ENCODE measurements around the gene VPS36.
"Not testable (repeated sequence)": the region's sequence is repeated elsewhere in the genome, so short reads cannot be mapped to it uniquely, and the experiment has no call there.

The VPS36 gene, protein sequence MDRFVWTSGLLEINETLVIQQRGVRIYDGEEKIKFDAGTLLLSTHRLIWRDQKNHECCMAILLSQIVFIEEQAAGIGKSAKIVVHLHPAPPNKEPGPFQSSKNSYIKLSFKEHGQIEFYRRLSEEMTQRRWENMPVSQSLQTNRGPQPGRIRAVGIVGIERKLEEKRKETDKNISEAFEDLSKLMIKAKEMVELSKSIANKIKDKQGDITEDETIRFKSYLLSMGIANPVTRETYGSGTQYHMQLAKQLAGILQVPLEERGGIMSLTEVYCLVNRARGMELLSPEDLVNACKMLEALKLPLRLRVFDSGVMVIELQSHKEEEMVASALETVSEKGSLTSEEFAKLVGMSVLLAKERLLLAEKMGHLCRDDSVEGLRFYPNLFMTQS

DNA sequence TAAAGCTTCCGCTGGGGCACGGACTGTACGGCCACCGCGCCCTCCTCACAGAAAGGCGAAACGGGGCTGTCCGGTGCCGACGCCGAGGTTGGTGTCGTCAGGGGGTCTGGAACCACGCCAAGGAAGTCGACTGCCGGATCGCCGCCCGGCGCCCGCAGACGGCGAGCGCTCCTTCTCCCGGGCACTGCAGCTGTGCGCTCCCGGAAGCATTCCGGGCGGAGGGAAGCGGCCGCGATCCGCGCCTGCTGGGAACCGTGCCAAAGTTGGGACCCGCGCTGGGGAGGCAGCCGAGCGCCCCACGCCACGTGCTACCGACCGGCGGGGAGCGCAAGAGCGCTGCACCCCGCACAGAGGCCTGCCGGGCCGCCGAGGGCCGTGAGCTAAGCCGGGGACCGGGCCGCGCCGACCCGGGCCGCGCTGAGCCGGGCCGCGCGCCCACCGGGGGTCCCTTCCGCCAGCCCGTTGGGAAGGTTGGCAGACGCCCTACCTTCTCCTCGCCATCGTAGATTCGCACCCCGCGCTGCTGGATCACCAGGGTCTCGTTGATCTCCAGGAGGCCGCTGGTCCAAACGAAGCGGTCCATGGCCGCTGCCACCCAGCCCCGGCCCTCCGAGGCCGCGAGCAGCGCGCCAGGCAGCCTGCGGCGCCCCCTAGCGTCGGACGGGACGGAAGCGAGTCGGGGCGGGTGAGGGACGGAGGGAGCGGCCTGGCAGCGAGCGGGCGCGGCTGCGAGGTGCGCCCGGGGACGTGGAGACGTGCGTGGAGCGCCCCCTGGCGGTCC, at the start of gene VPS36:
TSS of gene VPS36 (minus strand) at position 623 of the 781 bp plus-strand sequence. CDS start at position 583, 40 bp downstream.
- DNase-seq (ENCODE audit: low spot score), result peak; percentile 93

DNA sequence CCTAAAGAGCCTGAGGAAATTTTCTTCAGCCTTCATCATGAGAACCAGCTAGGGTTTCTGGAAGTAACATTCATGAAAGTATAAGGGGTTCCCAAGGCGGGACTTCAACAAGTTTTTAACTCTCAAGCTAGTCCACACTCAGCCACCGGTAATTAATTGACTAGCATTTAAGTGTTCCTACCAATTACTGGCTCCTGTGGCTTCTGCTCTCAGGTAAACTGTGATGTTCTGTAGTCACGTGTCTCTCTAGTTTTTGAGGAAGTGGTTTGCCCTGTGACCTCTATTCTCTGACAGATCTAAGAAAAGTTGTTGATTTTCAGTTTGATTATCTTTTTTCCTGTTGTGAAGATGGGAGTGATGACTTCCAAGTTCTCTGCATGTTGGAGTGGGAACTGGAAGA, 47.5 kb upstream of the VPS36 start:
- DNase-seq (ENCODE audit: low spot score), result not testable (repeated sequence)

- DNase-seq (ENCODE audit: low spot score), result not testable (repeated sequence)
These were observed 43.8 kb upstream of the VPS36 start for GRCh38 chr13:52494241-52494640.

DNA sequence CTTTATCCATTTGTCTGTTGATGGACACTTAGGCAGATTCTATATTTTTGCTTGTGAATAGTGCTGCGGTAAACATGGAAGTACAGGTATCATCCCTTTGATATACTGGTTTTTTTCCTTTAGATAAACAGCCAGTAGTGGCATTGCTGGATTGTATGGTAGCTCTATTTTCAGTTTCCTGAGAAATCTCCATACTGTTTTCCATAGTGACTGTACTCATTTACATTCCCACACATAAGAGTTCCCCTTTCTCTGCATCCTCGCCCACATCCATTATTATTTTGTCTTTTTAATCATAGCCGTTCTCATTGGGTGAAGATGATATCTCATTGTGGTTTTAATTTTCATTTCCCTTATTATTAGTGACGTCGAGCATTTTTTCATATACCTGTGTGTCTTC, 40.6 kb upstream of the VPS36 start:
- DNase-seq (ENCODE audit: low spot score), result not testable (repeated sequence)

GRCh38 chr13:52488763-52489162, 38.3 kb upstream of the VPS36 start:
- DNase-seq (ENCODE audit: low spot score), result not testable (repeated sequence)

GRCh38 chr13:52487078-52487477, 36.6 kb upstream of the VPS36 start:
- DNase-seq (ENCODE audit: low spot score), result not testable (repeated sequence)

- DNase-seq (ENCODE audit: low spot score), result not testable (repeated sequence)
These were observed 30.4 kb upstream of the VPS36 start for GRCh38 chr13:52480677-52481428.

DNA sequence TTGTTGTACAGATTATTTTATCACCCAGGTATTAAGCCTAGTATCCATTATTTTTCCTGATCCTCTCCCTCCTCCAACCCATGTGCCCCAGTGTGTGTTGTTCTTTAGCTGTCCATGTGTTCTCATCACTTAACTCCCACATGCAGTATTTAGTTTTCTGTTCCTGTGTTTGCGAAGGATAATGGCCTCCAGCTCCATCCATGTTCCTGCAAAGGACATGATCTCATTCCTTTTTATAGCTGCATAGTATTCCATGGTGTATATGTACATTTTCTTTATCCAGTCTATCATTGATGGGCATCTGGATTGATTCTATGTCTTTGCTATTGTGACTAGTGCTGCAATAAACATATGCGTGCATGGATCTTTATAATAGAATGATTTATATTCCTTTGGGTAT, 18.1 kb upstream of the VPS36 start:
- not testable (repeated sequence) for DNase-seq (ENCODE audit: low spot score)

DNA sequence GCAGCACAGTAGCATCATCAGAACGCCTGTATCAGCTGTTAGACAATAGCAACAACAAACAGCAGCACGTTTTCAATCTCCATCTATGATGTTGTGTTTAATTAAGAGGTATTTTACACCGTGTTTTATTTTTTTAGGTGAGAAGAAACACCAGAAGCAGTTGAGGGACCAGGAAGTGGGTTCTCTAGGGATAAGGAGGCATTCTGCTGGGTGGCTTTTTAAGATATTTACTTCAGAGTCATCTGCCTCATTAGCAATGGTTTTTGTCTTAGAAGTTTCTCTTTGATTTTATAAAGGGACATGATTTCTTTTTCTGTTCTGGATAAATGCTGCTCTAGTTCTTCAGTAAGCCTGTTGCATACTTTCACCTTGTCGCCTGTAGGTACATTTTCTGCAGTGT, 13.1 kb upstream of the VPS36 start:
- no peak for DNase-seq (ENCODE audit: low spot score)

DNA sequence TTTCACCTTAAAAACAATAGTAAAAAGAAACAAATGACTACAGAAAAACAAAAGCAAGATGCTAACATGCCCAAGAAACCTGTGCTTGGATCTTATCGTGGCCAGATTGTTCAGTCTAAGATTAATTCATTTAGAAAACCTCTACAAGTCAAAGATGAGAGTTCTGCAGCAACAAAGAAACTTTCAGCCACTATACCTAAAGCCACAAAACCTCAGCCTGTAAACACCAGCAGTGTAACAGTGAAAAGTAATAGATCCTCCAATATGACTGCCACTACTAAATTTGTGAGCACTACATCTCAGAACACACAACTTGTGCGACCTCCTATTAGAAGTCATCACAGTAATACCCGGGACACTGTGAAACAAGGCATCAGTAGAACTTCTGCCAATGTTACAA, 10.8 kb upstream of the VPS36 start:
- DNase-seq (ENCODE audit: low spot score), result no peak

GRCh38 chr13:52459668-52460067, 9.2 kb upstream of the VPS36 start:
- no peak for DNase-seq (ENCODE audit: low spot score)

GRCh38 chr13:52455677-52456041, 5.2 kb upstream of the VPS36 start:
- peak; percentile 92 for DNase-seq (ENCODE audit: low spot score)

GRCh38 chr13:52454820-52455676, 4.6 kb upstream of the VPS36 start, which contains the start of gene CKAP2:
TSS of gene CKAP2 (plus strand) at chr13:52455478. CDS start at chr13:52455557, 79 bp downstream.
- DNase-seq (ENCODE audit: low spot score), result peak; percentile 90

GRCh38 chr13:52454459-52454819, 4.0 kb upstream of the VPS36 start:
- DNase-seq (ENCODE audit: low spot score), result no peak

GRCh38 chr13:52452470-52452869, 2.0 kb upstream of the VPS36 start:
- DNase-seq (ENCODE audit: low spot score), result no peak

DNA sequence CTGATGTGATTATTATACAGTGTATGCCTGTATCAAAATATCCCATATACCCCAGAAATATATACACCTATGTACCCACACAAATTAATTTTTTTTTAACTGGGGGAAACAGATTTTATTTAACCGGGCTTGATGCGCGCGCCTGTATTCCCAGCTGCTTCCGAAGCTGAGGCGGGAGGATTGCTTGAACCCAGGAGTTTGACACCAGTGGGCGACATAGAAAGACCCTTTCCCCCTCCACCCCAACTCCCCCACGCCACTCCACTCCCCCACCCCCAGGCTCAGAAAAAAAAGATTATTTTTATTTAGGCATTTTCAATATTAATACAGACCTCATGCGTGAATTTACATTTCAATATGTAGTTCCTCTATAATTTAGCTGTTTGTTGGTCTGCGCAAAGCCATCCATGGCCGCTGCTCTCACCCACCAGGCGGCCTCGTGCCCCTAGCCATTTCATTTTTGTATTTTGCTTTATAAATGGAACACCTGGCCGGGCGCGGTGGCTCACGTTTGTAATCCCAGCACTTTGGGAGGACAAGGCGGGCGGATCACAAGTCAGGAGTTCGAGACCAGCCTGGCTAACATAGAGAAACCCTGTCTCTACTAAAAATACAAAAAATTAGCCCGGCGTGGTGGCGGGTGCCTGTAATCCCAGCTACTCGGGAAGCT, 836 bp upstream of the VPS36 start:
- no peak for DNase-seq (ENCODE audit: low spot score)

DNA sequence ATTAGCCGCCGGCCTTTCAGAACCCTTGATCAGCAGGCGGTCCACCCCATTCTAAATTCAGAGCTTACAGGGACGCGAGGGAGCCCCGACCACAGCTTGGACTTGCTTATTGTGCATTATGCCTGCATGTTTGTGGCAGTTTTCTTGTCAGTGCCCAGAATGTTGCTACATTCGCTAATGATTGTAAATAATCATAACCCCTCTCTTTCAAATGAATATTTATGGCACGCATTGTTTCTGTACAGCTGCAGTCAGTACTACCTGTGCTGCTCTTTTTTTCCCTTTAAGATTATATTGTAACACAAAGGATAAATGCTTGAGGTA, 321 bp upstream of the VPS36 start:
- DNase-seq (ENCODE audit: low spot score), result no peak

- no peak for DNase-seq (ENCODE audit: low spot score)
These were observed 963 bp downstream of the VPS36 start for GRCh38 chr13:52449331-52450011.

- no peak for DNase-seq (ENCODE audit: low spot score)
These were observed 2.5 kb downstream of the VPS36 start for GRCh38 chr13:52447815-52448552.

DNA sequence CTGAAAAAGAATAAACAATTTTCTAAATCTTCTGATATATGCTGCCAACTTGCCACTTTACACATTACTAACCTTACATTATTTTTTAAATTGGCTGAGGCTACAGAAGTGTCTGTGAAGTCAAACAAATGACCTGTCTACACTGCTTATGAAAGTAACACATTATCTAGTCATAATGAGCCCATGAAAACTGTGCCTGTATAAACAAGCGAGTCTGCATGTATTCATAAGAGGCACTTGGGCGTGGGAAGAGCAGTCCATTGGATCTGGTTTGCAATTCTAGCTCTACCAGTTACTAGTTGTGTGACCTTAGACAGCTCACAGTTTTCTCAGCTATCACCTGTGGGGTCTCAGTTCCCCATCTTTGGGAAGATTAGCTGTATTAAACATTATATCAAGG, 3.1 kb downstream of the VPS36 start:
- DNase-seq (ENCODE audit: low spot score), result no peak
